NCI-H2107 treated with DMSO at 0.1 percent for 48 hours (cell line): Measurements from ENCODE around the gene SLC12A3.

Experiments used
- DNase-seq: peaks from one replicate; lab custom pipeline; 2025; ENCODE audit not compliant: unreplicated experiment; lab: John Stamatoyannopoulos, UW

Gene SLC12A3

DNA sequence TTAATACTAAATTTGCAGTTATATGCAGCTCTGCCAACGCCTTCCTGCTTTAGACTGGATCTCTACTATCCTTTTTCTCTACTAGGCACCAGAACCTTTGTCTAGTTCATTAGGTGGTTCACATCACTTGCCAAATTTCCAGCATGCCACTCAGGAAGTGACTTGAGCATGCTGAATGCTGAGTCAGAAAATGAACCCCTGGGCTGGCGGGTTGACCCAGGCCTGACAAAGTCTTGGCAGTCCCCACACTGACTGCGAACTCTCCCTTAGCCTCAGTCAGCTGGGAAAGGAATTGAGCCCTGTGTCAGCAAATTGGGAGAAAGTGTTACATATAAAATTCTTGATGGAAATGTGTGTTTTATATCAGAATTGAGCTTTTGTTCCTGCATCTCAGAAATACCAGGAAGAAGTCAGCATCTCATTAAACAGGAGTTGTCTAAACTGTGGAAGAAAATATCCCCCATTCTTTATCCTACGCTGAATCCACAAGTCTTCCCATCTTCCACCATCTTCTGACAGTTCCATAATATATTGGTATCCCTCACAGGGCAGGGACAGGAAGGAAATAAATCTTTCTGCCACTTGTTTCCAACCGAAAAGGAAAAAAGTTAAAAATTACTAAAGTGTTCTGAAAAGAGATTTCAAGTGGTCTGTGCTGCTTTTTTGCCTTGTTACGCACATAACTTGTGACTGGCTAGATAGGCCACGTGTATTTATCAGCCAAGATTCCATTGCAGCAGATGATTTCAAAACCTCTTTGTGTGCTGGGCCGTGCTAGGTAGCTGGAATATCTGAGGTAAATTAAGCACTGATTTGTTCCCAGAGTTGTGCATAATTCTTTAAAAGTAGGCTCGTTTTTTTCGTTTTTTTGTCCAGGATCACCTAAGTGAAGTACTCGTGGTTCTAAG, 16.7 kb upstream of the SLC12A3 start:
- DNase-seq = no peak

DNA sequence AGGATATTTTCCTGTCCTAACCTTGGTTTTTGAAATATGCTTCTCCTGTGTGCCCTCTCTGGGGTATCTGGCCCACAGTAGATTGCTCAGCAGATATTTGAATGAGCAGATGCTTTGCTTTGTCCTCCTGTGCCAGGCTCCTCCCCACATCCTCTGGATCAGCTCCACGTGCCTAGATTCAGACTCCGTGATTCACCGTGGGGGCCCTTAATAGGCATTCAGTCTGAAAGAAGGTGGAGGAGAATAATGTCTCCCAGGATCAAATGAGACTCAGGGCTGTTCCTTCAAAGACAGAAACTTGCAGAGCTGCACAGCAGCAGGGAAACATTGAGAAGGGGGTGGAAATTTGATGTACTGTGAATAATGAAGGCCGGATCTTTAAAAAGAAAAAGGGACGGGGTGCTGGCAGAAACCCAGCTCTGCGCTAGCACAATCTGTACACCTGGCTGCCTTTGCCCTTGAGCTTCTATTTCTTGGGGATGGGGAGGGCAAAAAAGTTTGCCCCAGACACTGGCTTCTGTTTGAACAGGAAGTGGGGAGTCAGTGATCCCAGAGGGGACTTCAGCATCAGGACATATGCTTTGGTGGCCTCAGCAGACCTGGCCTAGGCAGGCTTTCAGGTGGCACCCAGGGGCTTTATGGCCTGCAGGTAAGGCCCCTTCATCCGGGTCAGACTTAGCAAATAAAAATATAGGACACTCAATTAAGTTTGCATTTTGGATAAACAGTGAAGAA, 15.9 kb upstream of the SLC12A3 start:
- peak; percentile 6 for DNase-seq

DNA sequence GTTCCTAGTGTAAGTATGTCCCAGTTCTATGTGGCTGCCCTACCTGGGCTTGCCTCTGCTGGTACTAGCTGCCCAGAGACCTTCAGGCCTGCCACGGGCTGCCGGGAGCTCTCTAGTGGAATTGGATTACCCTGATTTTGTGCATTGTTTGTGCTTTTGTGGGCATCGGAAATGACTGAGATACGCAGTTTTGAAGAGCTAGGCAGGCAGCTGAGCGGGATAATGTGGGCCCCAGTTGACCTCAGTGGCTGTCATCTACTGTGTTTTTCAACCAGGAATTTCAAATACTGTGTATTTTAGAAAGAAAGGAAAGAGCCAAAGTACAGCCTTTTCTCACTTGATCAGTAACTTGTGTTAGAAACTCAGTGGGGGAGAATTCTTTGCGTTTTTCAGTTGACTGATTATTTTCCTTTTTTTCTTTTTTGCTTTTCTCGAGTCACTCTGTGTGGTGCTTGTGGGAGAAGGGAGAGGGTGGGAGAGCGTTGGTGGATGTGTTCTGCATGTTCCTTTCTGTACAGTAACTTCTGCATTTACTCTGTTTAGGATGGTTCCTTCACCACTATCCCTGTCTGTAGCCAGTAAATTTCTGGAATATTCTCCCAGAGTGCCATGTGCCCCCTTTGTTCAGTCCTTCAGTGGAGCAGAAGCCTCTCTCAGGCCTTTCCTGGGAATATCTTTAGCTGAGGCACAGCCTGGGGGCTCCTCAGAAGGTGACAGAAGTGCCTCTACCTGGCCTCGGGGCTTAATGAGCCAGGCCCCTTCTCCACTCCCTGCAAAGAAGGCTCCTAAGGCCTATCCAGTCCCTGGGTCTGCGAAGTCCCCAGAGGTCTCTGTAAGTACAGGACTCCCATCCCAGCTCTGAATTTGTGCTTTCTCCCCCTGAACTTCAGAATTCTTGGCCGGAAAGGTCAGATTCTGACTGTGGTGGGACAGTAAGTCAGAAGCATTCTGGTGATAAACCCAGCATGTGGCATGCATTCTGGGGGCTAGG, 15.0 kb upstream of the SLC12A3 start:
- DNase-seq = no peak

DNA sequence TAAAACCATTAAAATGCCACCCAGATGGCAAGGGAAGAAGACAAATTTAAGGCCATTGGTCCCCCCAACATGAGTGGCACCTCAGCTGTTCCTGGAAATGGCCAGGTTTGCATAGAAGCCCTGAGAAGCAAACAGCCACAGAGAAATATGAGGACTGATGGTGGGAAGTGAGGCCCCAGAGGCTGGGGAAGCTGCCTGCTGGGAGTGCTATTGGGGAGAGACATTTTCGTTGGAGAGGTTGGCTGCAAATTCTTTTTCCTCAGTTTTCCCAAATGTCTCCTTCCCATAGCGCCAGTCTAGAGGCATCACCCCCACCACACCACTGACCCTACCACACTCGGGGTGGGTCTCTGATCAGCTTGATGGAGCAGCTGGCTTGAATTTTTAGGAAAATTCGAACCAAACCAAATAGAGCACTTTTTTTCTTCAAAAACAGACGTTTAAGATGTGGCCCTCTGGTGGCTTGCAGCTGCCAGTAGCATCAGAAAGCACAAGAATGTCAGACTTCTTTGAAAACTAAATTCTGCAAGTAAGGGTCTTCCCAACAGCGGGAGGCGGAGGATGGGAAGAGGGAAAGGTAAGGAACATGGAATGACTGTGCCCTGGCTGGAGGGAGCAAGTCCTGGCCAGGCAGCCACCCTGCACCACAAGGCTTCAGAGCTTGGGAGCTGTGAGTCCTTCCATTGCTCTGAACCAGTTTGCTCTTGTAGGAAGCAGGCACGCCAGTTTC, 13.2 kb upstream of the SLC12A3 start:
- no peak for DNase-seq

DNA sequence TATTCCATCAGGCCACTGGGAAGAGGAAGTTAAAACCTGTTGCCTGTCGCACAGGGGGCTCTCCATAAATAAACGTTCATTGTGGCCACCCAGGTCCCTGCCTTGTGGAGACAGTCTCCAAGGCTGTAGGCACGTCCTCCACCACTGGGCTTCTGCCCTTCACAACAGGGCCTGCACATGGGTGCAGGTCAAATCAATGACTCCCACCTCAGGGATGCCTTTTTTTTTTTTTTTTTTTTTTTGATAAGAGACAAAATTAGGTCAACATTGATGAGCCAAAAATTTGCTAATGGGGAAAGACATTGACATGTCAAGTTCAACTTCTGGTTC, 12.6 kb upstream of the SLC12A3 start:
- no peak for DNase-seq

DNA sequence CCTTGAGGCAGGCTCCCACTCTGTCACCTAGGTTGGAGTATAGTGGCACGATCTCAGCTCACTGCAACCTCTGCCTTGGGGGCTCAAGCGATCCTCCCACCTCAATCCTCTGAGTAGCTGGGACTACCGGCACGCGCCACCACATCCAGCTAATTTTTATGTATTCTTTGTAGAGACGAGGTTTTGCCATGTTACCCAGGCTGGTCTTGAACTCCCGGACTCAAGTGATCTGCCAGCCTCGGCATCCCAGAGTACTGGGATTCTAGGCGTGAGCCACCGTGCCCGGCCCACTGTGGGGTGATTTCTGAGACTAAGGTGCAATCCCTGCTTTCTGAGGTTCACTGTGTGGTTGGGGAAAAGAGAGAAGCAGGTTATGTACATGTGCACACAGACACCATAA, 12.0 kb upstream of the SLC12A3 start:
- DNase-seq = no peak

DNA sequence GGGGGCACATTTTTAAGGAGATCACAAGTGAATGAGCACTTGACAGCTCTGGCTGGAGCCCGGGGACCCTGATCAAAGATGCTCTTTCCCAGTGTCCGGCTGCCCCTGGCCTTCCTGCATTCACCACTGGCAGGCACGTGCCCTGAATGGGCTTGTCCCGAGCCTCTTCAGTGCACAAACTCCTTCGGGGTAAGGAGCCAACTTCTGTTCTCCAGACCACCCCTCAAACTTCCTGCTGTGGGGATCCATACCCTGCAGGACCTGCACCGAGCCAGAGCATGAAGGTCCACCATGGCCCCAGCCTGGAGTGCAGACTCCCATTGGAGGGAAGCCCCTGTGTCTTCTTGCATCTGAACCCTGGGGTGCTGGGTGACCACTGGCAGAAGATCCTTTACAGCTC, 9.8 kb upstream of the SLC12A3 start:
- DNase-seq = no peak

DNA sequence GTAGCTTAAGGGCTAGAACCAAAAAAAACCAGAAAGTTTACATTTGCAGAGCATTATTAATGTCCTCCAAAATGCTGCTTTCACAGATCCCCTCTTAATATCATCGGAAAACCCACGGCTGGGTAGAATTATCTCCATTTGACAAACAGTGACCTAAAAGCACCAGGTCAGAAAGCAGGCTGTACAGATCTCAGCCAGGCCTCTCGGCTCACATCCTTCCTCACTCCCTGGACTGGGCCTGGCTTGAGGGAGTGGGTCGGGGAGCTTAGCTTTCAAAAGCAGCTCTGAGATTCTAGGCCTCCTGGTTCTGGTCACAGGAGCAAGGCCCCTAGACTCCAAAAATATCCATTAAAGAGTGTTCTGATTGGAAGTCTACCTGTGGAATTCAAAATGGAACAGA, 9.1 kb upstream of the SLC12A3 start:
- DNase-seq = no peak

DNA sequence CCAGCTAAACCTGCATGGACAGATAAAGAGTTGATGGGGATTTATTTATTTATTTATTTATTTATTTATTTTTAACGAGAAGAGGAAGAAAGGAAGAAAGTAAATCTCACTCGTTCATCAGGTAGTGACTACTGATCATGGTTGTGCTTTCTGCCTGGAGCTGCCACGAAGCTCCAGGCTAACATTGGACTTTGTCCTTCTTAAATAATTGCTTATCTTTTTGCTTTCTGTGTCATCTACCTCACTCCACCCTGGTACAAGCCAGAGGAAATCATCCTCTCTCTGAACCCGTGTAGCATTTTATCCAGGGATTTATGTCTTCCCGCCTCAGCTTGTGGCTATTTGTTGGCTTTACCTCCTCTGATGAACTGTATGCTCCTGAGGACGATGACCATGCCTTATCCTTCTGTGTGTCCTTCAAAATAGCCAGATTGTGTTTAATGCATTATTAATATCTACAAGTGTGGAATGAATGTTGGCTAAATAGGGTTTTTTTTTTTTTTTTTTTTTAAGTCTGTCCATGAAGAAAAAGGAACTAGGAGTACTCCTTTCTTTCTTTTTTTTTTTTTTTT, 8.0 kb upstream of the SLC12A3 start:
- DNase-seq = no peak

DNA sequence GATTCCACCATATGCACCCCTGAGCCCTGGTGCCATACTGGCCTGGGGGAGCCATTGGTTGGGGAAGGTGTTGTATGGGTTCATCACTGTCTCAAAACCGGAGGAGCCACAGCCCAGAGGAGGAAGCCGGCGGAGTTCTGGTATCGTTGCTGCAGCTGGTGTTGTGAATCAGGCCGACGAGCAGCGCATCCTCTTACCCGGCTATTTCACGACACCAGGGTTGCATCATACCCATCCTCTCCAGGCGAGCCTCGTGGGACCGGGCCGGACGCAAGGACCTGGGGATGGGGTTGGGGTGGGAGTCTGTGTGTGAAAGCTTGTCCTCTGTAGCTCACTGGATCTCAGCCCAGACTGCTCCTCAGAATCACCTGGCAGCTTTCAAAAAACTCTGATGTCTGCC, 6.6 kb upstream of the SLC12A3 start:
- no peak for DNase-seq

DNA sequence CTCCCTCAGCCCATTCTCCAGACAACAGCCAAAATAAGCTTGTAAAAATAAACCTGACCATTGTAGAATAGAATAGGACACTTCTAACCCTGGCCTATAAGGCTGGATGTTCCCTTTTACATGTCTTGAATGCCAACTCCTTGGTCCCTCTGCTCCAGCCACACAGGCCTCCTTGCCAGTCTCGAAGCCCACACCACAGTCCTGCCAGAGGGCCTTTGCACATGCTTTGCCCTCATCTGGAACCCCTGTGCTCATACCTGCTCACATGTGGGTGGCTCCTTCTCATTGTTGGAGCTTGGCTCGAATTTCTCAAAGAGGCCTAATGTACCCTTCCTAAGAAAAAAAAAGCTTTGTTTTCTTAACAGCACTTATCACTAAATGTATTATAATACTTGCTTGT, 5.4 kb upstream of the SLC12A3 start:
- no peak for DNase-seq

DNA sequence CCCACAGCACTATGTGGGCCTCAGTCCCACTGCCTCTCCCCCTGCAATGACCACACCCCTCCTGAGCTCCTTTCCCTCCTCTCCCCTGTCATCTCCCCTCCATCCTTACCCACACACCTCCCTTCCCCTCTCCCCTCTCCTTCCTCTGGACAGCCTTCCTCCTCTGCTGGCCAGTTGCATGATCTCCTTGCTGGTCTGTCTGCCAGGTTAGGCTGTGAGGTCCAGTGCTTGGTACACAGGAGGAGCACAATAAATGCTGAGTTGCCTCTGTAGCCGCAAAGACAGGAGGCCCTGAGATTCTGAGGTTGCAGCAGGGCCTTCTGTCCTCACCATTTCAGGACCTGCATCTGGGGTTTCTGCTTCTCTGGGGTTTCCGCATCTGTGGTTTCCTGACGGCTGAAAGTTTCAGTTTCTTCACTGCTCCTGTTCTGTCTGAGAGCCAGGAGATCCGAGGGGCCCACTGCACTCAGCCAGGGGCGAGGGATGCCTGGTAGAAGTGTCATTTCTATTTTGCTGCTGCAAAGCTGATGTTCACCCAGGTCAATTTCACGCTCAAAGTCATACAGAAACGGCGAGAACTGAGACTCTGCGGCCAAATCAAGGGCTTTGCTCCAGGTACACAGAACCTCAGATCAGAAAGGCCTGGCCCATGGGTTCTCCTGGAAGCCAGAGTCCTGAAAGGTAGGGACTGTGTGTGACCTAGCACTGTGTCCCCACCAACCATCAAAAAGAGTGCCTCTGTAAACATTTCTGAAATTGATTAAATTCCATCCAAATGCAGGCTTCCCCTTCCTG, 4.6 kb upstream of the SLC12A3 start:
- DNase-seq = no peak

DNA sequence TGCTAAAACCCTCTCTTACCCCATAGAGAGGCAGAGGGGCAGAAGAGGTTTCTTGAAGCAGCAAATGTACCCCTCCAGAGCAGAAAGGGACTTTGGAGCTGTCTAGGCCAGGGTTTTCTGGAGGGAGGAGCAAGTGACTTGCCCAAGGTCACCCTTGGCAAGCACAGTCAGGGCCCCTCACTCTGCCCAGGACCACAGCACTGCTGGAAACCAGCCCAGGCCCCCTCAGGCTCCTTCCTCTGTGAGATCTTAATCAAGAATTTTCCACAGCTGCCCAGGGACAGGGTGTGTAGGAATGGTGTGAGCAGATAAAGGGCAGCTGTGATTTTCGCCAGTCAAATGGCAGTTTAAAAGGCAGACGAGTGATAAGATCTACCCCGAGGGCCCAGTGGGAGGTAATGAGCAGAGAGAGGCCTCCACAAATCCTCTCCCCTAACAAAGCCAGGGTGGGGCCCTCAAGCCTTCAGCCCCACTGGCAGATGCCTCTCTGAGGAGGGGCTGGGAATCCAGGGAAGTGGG, 3.9 kb upstream of the SLC12A3 start:
- no peak for DNase-seq

DNA sequence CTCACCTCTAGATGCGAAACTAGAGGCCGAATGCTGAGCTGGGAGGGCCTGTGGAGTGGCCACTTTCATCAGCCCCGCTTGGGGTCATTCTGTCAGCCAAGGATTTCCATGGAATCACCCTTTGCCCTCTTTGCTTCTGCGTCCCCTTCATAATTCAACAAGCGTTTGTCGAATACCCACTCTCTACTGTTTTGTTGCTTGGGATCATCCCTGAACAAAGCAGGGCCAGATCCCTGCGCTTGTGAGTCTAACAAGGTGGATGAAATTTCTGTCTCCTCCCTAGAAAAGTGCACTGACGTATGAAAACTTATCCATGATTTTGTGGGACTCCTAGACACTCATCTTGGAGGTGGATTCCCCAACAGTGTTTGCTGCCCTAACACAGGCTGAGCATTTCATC, 3.3 kb upstream of the SLC12A3 start:
- DNase-seq = no peak

DNA sequence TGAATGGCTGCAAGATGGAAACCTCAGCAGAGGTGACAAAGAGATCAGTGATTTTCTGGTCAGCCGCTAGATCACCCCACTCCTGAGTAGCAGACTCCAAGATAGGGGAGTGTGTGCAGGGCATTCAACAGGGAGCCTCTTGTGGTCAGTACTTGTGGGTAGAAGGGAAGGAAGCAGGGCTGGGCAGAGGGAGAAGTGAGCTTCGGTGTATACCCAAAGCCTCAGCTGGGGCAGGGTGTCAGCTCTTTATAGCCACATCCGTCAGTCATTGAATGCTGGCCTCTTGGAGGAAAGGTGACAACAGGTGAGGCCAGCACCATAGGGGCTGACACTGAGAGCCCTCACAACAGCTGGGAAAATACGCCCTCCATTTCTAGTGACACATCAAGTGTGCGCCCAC, 2.2 kb upstream of the SLC12A3 start:
- DNase-seq = no peak

DNA sequence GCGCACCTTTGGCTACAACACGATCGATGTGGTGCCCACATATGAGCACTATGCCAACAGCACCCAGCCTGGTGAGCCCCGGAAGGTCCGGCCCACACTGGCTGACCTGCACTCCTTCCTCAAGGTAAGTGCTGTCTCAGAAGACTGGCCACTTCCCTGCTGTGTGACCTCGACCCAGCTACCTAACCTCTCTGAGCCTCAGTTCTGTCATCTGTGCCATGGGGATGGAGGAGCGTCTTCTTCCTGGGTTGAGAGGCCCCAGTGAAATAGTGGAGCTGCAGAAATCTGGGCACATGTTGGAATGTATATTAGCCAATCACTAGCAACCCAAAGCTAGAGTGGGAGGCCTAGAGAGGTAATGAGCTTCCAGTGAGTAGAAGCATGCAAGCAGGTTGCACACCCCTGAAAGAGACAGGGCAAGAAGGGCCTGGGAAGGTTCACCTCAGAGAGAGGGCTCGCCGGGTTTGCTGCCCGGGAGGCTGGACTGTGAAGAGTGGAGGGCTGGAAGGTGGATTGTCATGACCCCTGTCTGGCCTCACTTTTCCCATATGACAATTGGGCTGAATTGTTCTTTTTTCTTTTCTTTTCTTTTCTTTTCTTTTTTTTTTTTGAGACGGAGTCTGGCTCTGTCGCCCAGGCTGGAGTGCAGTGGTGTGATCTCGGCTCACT, 521 bp downstream of the SLC12A3 start:
- no peak for DNase-seq

DNA sequence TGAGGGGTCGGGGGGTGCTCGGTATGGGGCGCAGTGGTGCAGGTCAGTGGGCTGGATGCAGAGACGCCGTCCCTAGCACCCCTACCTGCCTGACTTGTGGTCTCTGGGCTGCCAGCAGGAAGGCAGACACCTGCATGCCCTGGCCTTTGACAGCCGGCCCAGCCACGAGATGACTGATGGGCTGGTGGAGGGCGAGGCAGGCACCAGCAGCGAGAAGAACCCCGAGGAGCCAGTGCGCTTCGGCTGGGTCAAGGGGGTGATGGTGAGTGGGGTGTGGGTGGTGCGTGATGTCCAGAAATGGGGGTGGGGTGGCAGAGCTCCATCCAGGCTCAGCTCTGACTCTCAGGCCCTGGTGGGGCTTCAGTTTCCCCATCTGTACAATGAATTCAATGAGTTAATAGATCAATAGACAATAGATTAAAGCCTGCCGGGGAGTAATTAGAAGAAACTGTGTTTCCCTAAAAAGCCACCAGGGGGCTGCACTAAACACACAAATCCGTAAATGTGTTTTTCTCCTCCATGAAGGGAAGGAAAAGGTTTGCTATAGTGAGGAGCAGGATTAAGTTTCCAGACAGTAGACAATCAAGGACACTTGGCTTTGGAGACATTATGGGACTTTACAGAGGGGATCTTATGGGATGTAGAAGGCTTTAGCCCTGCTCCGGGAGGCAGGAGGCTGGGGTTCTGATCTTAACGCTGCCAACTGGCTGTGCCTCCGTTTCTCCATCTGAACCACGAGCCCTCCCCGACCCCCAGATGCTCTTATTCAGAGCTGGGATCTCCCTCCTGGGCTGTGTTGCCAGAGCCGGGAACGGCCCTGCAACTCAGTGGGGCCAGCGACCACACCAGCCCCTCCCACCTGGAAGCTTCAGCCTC, 2.2 kb downstream of the SLC12A3 start:
- peak; percentile 2 for DNase-seq

DNA sequence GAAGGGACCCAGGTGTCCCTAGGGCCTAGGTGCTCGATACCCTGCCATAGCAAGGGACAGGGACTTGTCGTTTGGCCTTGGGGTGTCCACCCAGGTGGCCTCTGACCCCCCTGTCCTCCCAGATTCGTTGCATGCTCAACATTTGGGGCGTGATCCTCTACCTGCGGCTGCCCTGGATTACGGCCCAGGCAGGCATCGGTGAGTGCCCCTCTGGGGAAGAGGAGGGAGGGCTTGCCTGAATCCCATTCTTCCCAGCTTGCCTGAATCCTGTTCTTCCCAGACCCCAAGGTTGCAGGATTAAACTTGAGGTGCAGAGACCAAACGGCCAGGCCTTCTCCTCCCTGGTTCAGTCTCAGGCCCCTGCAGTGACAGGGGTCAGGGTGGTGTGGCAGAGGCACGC, 3.2 kb downstream of the SLC12A3 start:
- DNase-seq = no peak
